GM12864 (cell line): ENCODE results near the gene MAGI3.
"Not testable (repeated sequence)": the region's sequence is repeated elsewhere in the genome, so short reads cannot be mapped to it uniquely, and the experiment has no call there.

Source experiments
- DNase-seq: peaks from one replicate; pipeline ENCODE4 v3.0.0-alpha.2; 2011; ENCODE audit warnings: low read depth
- H3K4me3 ChIP-seq: 2 replicates; pipeline ENCODE4 v1.5.1; 2011; ENCODE audit warnings: mild to moderate bottlenecking, low read depth, low read length, control low read depth
- CTCF ChIP-seq: IDR thresholded peaks from 2 replicates; pipeline ENCODE4 v1.5.1; 2011; ENCODE audit warnings: low read depth, mild to moderate bottlenecking, moderate library complexity, low read length, control low read depth, inconsistent platforms; ENCODE audit errors: missing control alignments

MAGI3 gene

GRCh38 chr1:113456967-113457366 lies 66.7 kb downstream of the MAGI3 start:
- DNase-seq = no peak
- H3K4me3 ChIP-seq = no peak overlapping the region
- TF ChIP-seq CTCF = no peak

GRCh38 chr1:113459279-113459678 lies 69.0 kb downstream of the MAGI3 start:
- no peak overlapping the region for H3K4me3 ChIP-seq
- no peak for TF ChIP-seq CTCF
- DNase-seq = no peak

- no peak for DNase-seq
- no peak for TF ChIP-seq CTCF
- H3K4me3 ChIP-seq = no peak overlapping the region
Observed at GRCh38 chr1:113467991-113468390, 77.7 kb downstream of the MAGI3 start.

- not testable (repeated sequence) for DNase-seq
Observed at GRCh38 chr1:113478427-113479195, 88.3 kb downstream of the MAGI3 start.

GRCh38 chr1:113479713-113480676 lies 89.7 kb downstream of the MAGI3 start:
- DNase-seq = no peak
- no peak overlapping the region for H3K4me3 ChIP-seq
- no peak for TF ChIP-seq CTCF

More at GRCh38 chr1:113478427-113479195, 88.3 kb downstream of the MAGI3 start:
- not testable (repeated sequence) for H3K4me3 ChIP-seq

- DNase-seq, H3K4me3 ChIP-seq: not testable (repeated sequence)
Observed at GRCh38 chr1:113485131-113485530, 94.8 kb downstream of the MAGI3 start.

GRCh38 chr1:113488576-113489177 lies 98.4 kb downstream of the MAGI3 start:
- DNase-seq = no peak
- H3K4me3 ChIP-seq = no peak overlapping the region
- TF ChIP-seq CTCF = no peak
